Measurements from ENCODE around the gene RNF2.

Gene RNF2

GRCh38 chr1:185132534-185132933 lies 87.2 kb downstream of the RNF2 start:
- H3K4me3 ChIP-seq (ENCODE audit: control insufficient read depth, low read depth, low read length), result no peak overlapping the region
- TF ChIP-seq CTCF (conservative IDR thresholded peaks at IDR 0.05; ENCODE audit: control insufficient read depth, insufficient read depth, low read depth, low read length), result no peak
- DNase-seq (ENCODE audit: low read depth), result no peak

DNA sequence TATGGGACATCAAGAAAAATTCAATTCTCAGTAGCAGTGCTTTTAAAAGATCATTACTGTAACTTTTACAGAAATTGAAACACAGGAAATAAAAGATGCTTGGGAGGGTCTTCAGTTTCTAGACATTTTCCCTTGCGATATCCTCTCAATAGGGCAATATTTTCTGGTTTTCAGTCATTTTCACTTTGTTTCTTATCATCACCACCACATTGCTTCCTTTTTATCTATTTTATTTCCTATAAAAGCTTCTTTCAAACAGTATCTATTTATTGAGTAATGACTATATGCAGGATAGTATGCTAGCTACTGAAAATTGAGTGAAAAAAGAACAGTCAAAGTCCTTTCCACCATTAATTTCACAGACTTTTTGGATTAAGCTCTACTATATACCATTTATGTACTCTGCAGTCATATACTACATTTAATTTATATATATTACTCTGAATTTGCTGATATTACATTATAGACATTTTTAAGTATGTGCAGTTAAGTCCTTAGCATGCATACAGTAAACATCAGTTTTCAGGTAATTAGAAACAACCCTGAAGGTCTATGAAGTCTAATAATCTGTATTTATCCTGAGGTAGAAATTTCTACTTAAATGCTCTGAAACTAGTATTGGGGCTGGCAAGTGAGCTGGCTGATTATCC lies 92.7 kb downstream of the RNF2 start:
- no peak overlapping the region for H3K4me3 ChIP-seq (ENCODE audit: control insufficient read depth, low read depth, low read length)
- no peak for DNase-seq (ENCODE audit: low read depth)
- no peak for TF ChIP-seq CTCF (conservative IDR thresholded peaks at IDR 0.05; ENCODE audit: control insufficient read depth, insufficient read depth, low read depth, low read length)

GRCh38 chr1:185139246-185139645 lies 93.9 kb downstream of the RNF2 start:
- H3K4me3 ChIP-seq (ENCODE audit: control insufficient read depth, low read depth, low read length), result no peak overlapping the region
- no peak for DNase-seq (ENCODE audit: low read depth)
- TF ChIP-seq CTCF (conservative IDR thresholded peaks at IDR 0.05; ENCODE audit: control insufficient read depth, insufficient read depth, low read depth, low read length), result no peak

DNA sequence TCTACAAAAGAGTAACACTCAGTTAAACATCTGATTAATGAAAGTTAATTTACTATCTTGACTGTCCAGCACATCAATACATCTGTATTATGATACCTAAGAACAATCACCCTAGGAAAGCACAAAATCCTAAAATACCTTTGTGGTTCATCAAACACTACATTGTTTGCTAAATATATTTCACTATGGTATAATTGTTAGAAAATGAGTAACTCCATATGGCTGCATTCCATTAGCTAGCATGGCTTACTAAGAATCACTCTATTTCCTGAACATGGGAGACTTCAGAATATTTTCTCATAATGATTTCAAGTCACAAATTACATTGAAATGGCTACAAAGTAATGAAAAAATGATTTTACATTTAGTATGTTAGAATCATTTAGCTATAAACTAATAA lies 98.9 kb downstream of the RNF2 start:
- TF ChIP-seq CTCF (conservative IDR thresholded peaks at IDR 0.05; ENCODE audit: control insufficient read depth, insufficient read depth, low read depth, low read length), result no peak
- H3K4me3 ChIP-seq (ENCODE audit: control insufficient read depth, low read depth, low read length), result no peak overlapping the region
- peak; percentile 28 for DNase-seq (ENCODE audit: low read depth)

- no peak for DNase-seq (ENCODE audit: low read depth)
- H3K4me3 ChIP-seq (ENCODE audit: control insufficient read depth, low read depth, low read length), result no peak overlapping the region
- no peak for TF ChIP-seq CTCF (conservative IDR thresholded peaks at IDR 0.05; ENCODE audit: control insufficient read depth, insufficient read depth, low read depth, low read length)
These were observed 105.9 kb downstream of the RNF2 start for GRCh38 chr1:185151215-185151614.

Measured in fibroblast of mammary gland (primary cell).